Glutamatergic neuron (in vitro differentiated cells): ENCODE data around the gene COX19. TPM values are rescaled to one million over a fixed set of nuclear protein-coding genes. Genes with fewer than 3 reads are reported as not detected.
A peak's percentile ranks its signal among the peaks of the same experiment; 100 is the strongest.

Experiments
- DNase-seq: peaks from one replicate; pipeline ENCODE4 v3.0.0; 2022
- H3K27ac Mint-ChIP-seq: one replicate; pipeline ENCODE4 v1.8.0; 2020; ENCODE audit warnings: mild to moderate bottlenecking, mixed read lengths, inconsistent platforms; ENCODE audit not compliant: unreplicated experiment
- H3K27me3 Mint-ChIP-seq: one replicate; pipeline ENCODE4 v1.8.0; 2020; ENCODE audit warnings: mild to moderate bottlenecking, moderate library complexity, mixed read lengths, inconsistent platforms; ENCODE audit not compliant: unreplicated experiment
- H3K36me3 Mint-ChIP-seq: one replicate; pipeline ENCODE4 v1.8.0; 2020; ENCODE audit warnings: mild to moderate bottlenecking, mixed read lengths, inconsistent platforms; ENCODE audit not compliant: unreplicated experiment
- H3K4me1 Mint-ChIP-seq: one replicate; pipeline ENCODE4 v1.8.0; 2020; ENCODE audit warnings: mild to moderate bottlenecking, low read depth, mixed read lengths, inconsistent platforms; ENCODE audit not compliant: unreplicated experiment
- H3K4me3 Mint-ChIP-seq: one replicate; pipeline ENCODE4 v1.8.0; 2020; ENCODE audit warnings: mild to moderate bottlenecking, mixed read lengths, inconsistent platforms; ENCODE audit not compliant: unreplicated experiment
- H3K9me3 Mint-ChIP-seq: one replicate; pipeline ENCODE4 v1.8.0; 2020; ENCODE audit warnings: mild to moderate bottlenecking, moderate library complexity, mixed read lengths, inconsistent platforms; ENCODE audit not compliant: unreplicated experiment
- total RNA-seq: library from RNA; stranded (reverse); fragmentation: NEBNext Ultra II Directional; extraction: Animal tissue kit (Norgen Biotek cat#: 25700); gene quantifications from one replicate; pipeline ENCODE4 v1.2.1, GENCODE V29; 2021; ENCODE audit not compliant: unreplicated experiment
- TF ChIP-seq, protein P1 (sequence below): fragments of 200-600 bp; sonication (generic); IDR thresholded peaks from one replicate; pipeline ENCODE4 v1.5.0; 2021; ENCODE audit not compliant: partially characterized antibody, unreplicated experiment

COX19 gene
- total RNA-seq, 1 donor from 2014 or later = 18.4 TPM

GRCh38 chr7:921581-922333 is 53.6 kb downstream of the COX19 start:
- peak; percentile 10 for DNase-seq
- H3K4me1 Mint-ChIP-seq = no peaks in the 10 kb centered on the region
- H3K36me3 Mint-ChIP-seq = no peaks in the 10 kb centered on the region
- no peak overlapping the region for H3K27ac Mint-ChIP-seq
- TF ChIP-seq, protein P1, sequence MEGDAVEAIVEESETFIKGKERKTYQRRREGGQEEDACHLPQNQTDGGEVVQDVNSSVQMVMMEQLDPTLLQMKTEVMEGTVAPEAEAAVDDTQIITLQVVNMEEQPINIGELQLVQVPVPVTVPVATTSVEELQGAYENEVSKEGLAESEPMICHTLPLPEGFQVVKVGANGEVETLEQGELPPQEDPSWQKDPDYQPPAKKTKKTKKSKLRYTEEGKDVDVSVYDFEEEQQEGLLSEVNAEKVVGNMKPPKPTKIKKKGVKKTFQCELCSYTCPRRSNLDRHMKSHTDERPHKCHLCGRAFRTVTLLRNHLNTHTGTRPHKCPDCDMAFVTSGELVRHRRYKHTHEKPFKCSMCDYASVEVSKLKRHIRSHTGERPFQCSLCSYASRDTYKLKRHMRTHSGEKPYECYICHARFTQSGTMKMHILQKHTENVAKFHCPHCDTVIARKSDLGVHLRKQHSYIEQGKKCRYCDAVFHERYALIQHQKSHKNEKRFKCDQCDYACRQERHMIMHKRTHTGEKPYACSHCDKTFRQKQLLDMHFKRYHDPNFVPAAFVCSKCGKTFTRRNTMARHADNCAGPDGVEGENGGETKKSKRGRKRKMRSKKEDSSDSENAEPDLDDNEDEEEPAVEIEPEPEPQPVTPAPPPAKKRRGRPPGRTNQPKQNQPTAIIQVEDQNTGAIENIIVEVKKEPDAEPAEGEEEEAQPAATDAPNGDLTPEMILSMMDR = no peak
- no peak overlapping the region for H3K4me3 Mint-ChIP-seq
- peaks cover 8% of the 10 kb centered on the region for H3K9me3 Mint-ChIP-seq
- peaks cover 5% of the 10 kb centered on the region for H3K27me3 Mint-ChIP-seq

GRCh38 chr7:921071-921461 is 54.3 kb downstream of the COX19 start:
- Mint-ChIP-seq H3K36me3 (no peaks in the 10 kb centered on the region), H3K27ac (no peak overlapping the region), H3K4me3 (no peak overlapping the region), H3K9me3 (peaks cover 8% of the 10 kb centered on the region), H3K27me3 (peaks cover 8% of the 10 kb centered on the region), H3K4me1 (peaks cover 2% of the 10 kb centered on the region)
- TF ChIP-seq, protein P1 = no peak
- peak; percentile 1 for DNase-seq

- peak; percentile 10 for DNase-seq
- no peaks in the 10 kb centered on the region for H3K36me3 Mint-ChIP-seq
- peaks cover 8% of the 10 kb centered on the region for H3K9me3 Mint-ChIP-seq
- no peak overlapping the region for H3K27ac Mint-ChIP-seq
- H3K4me3 Mint-ChIP-seq = no peak overlapping the region
- TF ChIP-seq, protein P1 = no peak
- peaks cover 8% of the 10 kb centered on the region for H3K27me3 Mint-ChIP-seq
- peaks cover 8% of the 10 kb centered on the region for H3K4me1 Mint-ChIP-seq
Observed at GRCh38 chr7:920351-921070, 54.8 kb downstream of the COX19 start.

DNA sequence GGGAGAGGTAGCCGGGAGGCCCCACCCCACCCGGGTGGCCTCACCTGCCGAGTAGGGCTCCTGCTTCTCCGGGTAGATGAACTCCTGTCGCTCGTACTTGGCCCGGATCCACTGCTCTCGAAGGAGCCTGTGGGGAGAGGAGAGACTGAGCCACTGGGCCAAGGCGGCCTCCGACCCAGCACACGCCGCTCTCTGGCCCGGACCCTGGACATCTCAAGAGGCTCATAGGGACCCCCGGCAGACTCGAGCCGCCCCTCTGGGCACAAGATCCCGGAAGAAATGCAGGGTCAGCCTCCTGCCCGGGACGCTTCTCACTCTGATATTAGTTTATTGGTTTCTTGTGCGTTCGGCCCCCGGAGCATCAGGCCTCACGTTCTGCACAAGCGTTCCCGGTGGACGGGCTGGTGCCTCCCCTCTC is 55.4 kb downstream of the COX19 start:
- Mint-ChIP-seq H3K4me3 (no peak overlapping the region), H3K4me1 (peaks cover 10% of the 10 kb centered on the region), H3K9me3 (peaks cover 8% of the 10 kb centered on the region), H3K36me3 (no peaks in the 10 kb centered on the region), H3K27ac (no peak overlapping the region), H3K27me3 (peaks cover 8% of the 10 kb centered on the region)
- peak; percentile 15 for DNase-seq
- TF ChIP-seq, protein P1 = no peak

DNA sequence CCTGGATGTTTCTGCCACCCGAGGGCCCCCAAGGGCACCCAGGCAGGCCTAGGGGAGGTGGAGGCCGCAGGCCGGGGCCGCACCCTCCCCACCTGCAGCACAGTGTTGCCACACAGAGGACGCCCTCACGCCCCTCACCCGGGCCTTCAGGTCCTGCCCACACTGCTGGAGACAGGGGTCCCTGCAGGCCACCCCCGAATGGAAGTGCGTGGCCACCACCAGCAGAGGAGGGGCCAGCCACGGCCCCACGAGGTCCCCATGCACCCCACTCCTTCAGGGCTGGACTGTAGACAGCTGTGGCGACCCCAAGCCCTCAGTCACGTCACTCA is 56.3 kb downstream of the COX19 start:
- Mint-ChIP-seq H3K36me3 (no peaks in the 10 kb centered on the region), H3K4me3 (no peak overlapping the region), H3K4me1 (peaks cover 10% of the 10 kb centered on the region), H3K27ac (no peak overlapping the region), H3K27me3 (peaks cover 8% of the 10 kb centered on the region), H3K9me3 (peaks cover 8% of the 10 kb centered on the region)
- TF ChIP-seq, protein P1 = no peak
- DNase-seq = peak; percentile 9
